Stimulated activated CD4-positive, alpha-beta T cell treated with anti-CD3 and anti-CD28 coated beads, Interleukin-2, amount 100 ng/mL, for 24 hours (primary cell): ENCODE measurements around the gene FHAD1.

Experiments
- DNase-seq, 2 donors: peaks; one replicate each; pipeline ENCODE4 v3.0.0-alpha.2; 2020

FHAD1 gene

GRCh38 chr1:15444468-15445389, 197.7 kb downstream of the FHAD1 start:
- DNase-seq: no peak

- DNase-seq: no peak
Measured at GRCh38 chr1:15445390-15446122, 198.5 kb downstream of the FHAD1 start.

- no peak for DNase-seq
Measured at GRCh38 chr1:15446212-15446611, 199.2 kb downstream of the FHAD1 start.
